HEK293 (cell line): Measurements from ENCODE around the gene MAP3K4.
A peak's percentile ranks its signal among the peaks of the same experiment; 100 is the strongest.

Experiments
- CTCF ChIA-PET: fragments of 350-600 bp; formaldehyde crosslinking; extraction: SDS; loops from one replicate; lab custom pipeline; 2021; ENCODE audit warnings: antibody characterized with exemption; lab: Yijun Ruan, JAX
- POLR2A ChIA-PET: fragments of 300-600 bp; formaldehyde crosslinking; extraction: SDS; loops from one replicate; lab custom pipeline; 2020; ENCODE audit warnings: antibody characterized with exemption, inconsistent platforms; lab: Yijun Ruan, JAX
- H3K27ac ChIP-seq: fragments of 200-500 bp; sonication (Bioruptor generic); 2 replicates; pipeline ENCODE4 v1.5.1; 2014; ENCODE audit warnings: low read depth, low read length, control low read depth, inconsistent platforms; ENCODE audit errors: extremely low read depth
- H3K36me3 ChIP-seq, 2 experiments: fragments of 200-500 bp in 1 of 2; sonication (Bioruptor generic) in 1 of 2; 1 replicate in 1 of 2; 2 replicates in 1 of 2; pipeline ENCODE4 v1.5.1; 2014 to 2017; ENCODE audit warnings: inconsistent platforms in 2 of 2, low read length in 2 of 2; ENCODE audit not compliant: control insufficient read depth in 2 of 2, insufficient read depth in 1 of 2
- H3K4me1 ChIP-seq: fragments of 200-500 bp; sonication (Bioruptor generic); 2 replicates; pipeline ENCODE4 v1.5.1; 2014; ENCODE audit warnings: mild to moderate bottlenecking, low read length, inconsistent platforms; ENCODE audit not compliant: control insufficient read depth, insufficient read depth
- H3K4me3 ChIP-seq: 2 replicates; pipeline ENCODE4 v1.5.1; 2011; ENCODE audit warnings: low read depth, mild to moderate bottlenecking, control low read depth, low read length, moderate library complexity
- H3K9me3 ChIP-seq: fragments of 200-500 bp; sonication (Bioruptor generic); 2 replicates; pipeline ENCODE4 v1.5.1; 2014; ENCODE audit warnings: low read depth, low read length, inconsistent platforms; ENCODE audit not compliant: control insufficient read depth, insufficient read depth
- FEZF1 ChIP-seq: fragments of 450-650 bp; formaldehyde crosslinking; IDR thresholded peaks from 2 replicates; pipeline ENCODE4 v1.5.1; 2016; ENCODE audit warnings: missing biosample characterization, missing genetic modification characterization
- GLIS1 ChIP-seq: fragments of 450-650 bp; formaldehyde crosslinking; IDR thresholded peaks from 2 replicates; pipeline ENCODE4 v1.5.1; 2016; ENCODE audit warnings: missing biosample characterization, missing genetic modification characterization
- HOXA7 ChIP-seq: sonication (generic); formaldehyde crosslinking; IDR thresholded peaks from 2 replicates; pipeline ENCODE4 v1.8.1; 2022; ENCODE audit warnings: missing genetic modification reagents, borderline replicate concordance
- MYNN ChIP-seq: fragments of 450-650 bp; formaldehyde crosslinking; IDR thresholded peaks from 2 replicates; pipeline ENCODE4 v1.5.1; 2016; ENCODE audit warnings: missing biosample characterization, missing genetic modification characterization, borderline replicate concordance
- OSR2 ChIP-seq: fragments of 450-650 bp; formaldehyde crosslinking; IDR thresholded peaks from 2 replicates; pipeline ENCODE4 v1.5.1; 2016; ENCODE audit warnings: missing biosample characterization, missing genetic modification characterization
- PRDM10 ChIP-seq: fragments of 450-650 bp; formaldehyde crosslinking; IDR thresholded peaks from 2 replicates; pipeline ENCODE4 v1.5.1; 2016; ENCODE audit warnings: missing biosample characterization, missing genetic modification characterization
- PRDM2 ChIP-seq: fragments of 450-650 bp; formaldehyde crosslinking; IDR thresholded peaks from 2 replicates; pipeline ENCODE4 v1.5.1; 2016; ENCODE audit warnings: missing biosample characterization, missing genetic modification characterization, borderline replicate concordance
- TRIM28 ChIP-seq: IDR thresholded peaks from 2 replicates; pipeline ENCODE4 v1.6.1; 2011; ENCODE audit warnings: low read length, control low read depth, borderline replicate concordance
- ZBTB20 ChIP-seq: fragments of 450-650 bp; formaldehyde crosslinking; IDR thresholded peaks from 2 replicates; pipeline ENCODE4 v1.5.1; 2016; ENCODE audit warnings: missing biosample characterization, missing genetic modification characterization
- ZNF132 ChIP-seq: fragments of 450-650 bp; formaldehyde crosslinking; IDR thresholded peaks from 2 replicates; pipeline ENCODE4 v1.5.1; 2017; ENCODE audit warnings: missing biosample characterization, missing genetic modification characterization, borderline replicate concordance
- ZNF23 ChIP-seq: fragments of 450-650 bp; formaldehyde crosslinking; IDR thresholded peaks from 2 replicates; pipeline ENCODE4 v1.5.1; 2016; ENCODE audit warnings: missing biosample characterization, missing genetic modification characterization, borderline replicate concordance
- ZNF292 ChIP-seq: fragments of 450-650 bp; formaldehyde crosslinking; IDR thresholded peaks from 2 replicates; pipeline ENCODE4 v1.5.1; 2016; ENCODE audit warnings: low read depth, missing biosample characterization, missing genetic modification characterization, borderline replicate concordance
- ZNF366 ChIP-seq: fragments of 450-650 bp; formaldehyde crosslinking; conservative IDR thresholded peaks from 2 replicates; pipeline ENCODE4 v1.5.1; 2016; ENCODE audit warnings: missing biosample characterization, missing genetic modification characterization
- ZNF416 ChIP-seq: fragments of 450-650 bp; formaldehyde crosslinking; IDR thresholded peaks from 2 replicates; pipeline ENCODE4 v1.5.1; 2016; ENCODE audit warnings: missing biosample characterization, missing genetic modification characterization
- ZNF426 ChIP-seq: fragments of 450-650 bp; formaldehyde crosslinking; IDR thresholded peaks from 2 replicates; pipeline ENCODE4 v1.5.1; 2017; ENCODE audit warnings: missing biosample characterization, missing genetic modification characterization, mild to moderate bottlenecking, inconsistent platforms, moderate library complexity
- ZNF488 ChIP-seq: fragments of 450-650 bp; formaldehyde crosslinking; IDR thresholded peaks from 2 replicates; pipeline ENCODE4 v1.5.1; 2016; ENCODE audit warnings: missing biosample characterization, missing genetic modification characterization
- ZNF571 ChIP-seq: fragments of 450-650 bp; formaldehyde crosslinking; IDR thresholded peaks from 2 replicates; pipeline ENCODE4 v1.5.0; 2017; ENCODE audit warnings: missing biosample characterization, missing genetic modification characterization
- ZNF585B ChIP-seq: fragments of 450-650 bp; formaldehyde crosslinking; IDR thresholded peaks from 2 replicates; pipeline ENCODE4 v1.5.1; 2016; ENCODE audit warnings: missing biosample characterization, missing genetic modification characterization
- ZNF596 ChIP-seq: fragments of 450-650 bp; IDR thresholded peaks from 2 replicates; pipeline ENCODE4 v1.5.0; 2018; ENCODE audit warnings: missing biosample characterization, mild to moderate bottlenecking, missing genetic modification characterization, moderate library complexity
- ZNF664 ChIP-seq: fragments of 450-650 bp; formaldehyde crosslinking; IDR thresholded peaks from 2 replicates; pipeline ENCODE4 v1.5.1; 2016; ENCODE audit warnings: missing biosample characterization, missing genetic modification characterization

The MAP3K4 gene

GRCh38 chr6:161011492-161012480 is 20.2 kb downstream of the MAP3K4 start:
- H3K27ac ChIP-seq: no peak overlapping the region
- H3K4me3 ChIP-seq: no peak overlapping the region
- no peaks in the 10 kb centered on the region; a peak in 1 of 3 replicates for H3K36me3 ChIP-seq
- H3K9me3 ChIP-seq: no peaks in the 10 kb centered on the region
- ChIA-PET POLR2A (interaction anchor here (1.2 kb wide), 1 partner anchor 20 kb away, joined by 3 read pairs; the partner anchor contains the start of gene MAP3K4), CTCF (interaction anchor here (0.7 to 1.6 kb wide), 3 partner anchors 10 to 25 kb away, joined by 3 to 6 read pairs (median 3); no protein-coding TSS in a partner anchor)
- H3K4me1 ChIP-seq: peaks cover 6% of the 10 kb centered on the region
- peak; percentile 44; the same call in 1 of the 2 replicates for TF ChIP-seq ZNF664 (tag by site-specific recombination)
- no peak for TF ChIP-seq ZNF585B (tag by site-specific recombination)
- no peak for TF ChIP-seq ZNF426 (tag by site-specific recombination)
- TF ChIP-seq PRDM10 (tag by site-specific recombination): peak; percentile 80; the same call in 1 of the 2 replicates
- TF ChIP-seq ZNF132 (tag by site-specific recombination): no peak
- peak; percentile 65 for TF ChIP-seq ZBTB20 (tag by site-specific recombination)
- no peak for TF ChIP-seq HOXA7 (CRISPR knock-in tag)
- TF ChIP-seq TRIM28: peak; percentile 53; the same call in 1 of the 2 replicates
- TF ChIP-seq MYNN: peak; percentile 48; the same call in 1 of the 2 replicates
- no peak for TF ChIP-seq ZNF366 (tag by site-specific recombination)
- no peak for TF ChIP-seq ZNF596
- TF ChIP-seq, all 188 proteins: peak for 5

GRCh38 chr6:161013695-161014094 is 22.1 kb downstream of the MAP3K4 start:
- CTCF ChIA-PET: interaction anchor here (0.9 kb wide), 1 partner anchor 21 kb away, joined by 4 read pairs; no protein-coding TSS in a partner anchor
- no peaks in the 10 kb centered on the region for H3K9me3 ChIP-seq
- no peaks in the 10 kb centered on the region; a peak in 1 of 3 replicates for H3K36me3 ChIP-seq
- H3K4me1 ChIP-seq: peaks cover 6% of the 10 kb centered on the region
- POLR2A ChIA-PET: no interaction called here
- no peak overlapping the region for H3K27ac ChIP-seq
- TF ChIP-seq PRDM2 (tag by site-specific recombination) (no peak), ZNF23 (no peak), ZNF292 (no peak), OSR2 (tag by site-specific recombination) (no peak), FEZF1 (no peak), ZNF571 (tag by site-specific recombination) (no peak), MYNN (no peak), ZNF488 (tag by site-specific recombination) (no peak), ZNF416 (tag by site-specific recombination) (no peak), GLIS1 (tag by site-specific recombination) (no peak)
- H3K4me3 ChIP-seq: no peak overlapping the region
